Lower leg skin (tissue), 3 donors: Measurements from ENCODE around the gene LMNTD1.

Experiments used
- POLR2A ChIP-seq, 2 donors: fragments of 450-650 bp; IDR thresholded peaks; one replicate each; pipeline ENCODE4 v1.6.1; 2016 to 2017; ENCODE audit warnings: antibody characterized with exemption in 2 of 2, mild to moderate bottlenecking in 1 of 2, moderate library complexity in 1 of 2
- TF ChIP-seq, protein P1 (sequence below), 3 donors: fragments of 450-650 bp; IDR thresholded peaks; one replicate each; pipeline ENCODE4 v1.5.1; 2016; ENCODE audit warnings: antibody characterized with exemption in 3 of 3, mild to moderate bottlenecking in 3 of 3, moderate library complexity in 2 of 3

DNA sequence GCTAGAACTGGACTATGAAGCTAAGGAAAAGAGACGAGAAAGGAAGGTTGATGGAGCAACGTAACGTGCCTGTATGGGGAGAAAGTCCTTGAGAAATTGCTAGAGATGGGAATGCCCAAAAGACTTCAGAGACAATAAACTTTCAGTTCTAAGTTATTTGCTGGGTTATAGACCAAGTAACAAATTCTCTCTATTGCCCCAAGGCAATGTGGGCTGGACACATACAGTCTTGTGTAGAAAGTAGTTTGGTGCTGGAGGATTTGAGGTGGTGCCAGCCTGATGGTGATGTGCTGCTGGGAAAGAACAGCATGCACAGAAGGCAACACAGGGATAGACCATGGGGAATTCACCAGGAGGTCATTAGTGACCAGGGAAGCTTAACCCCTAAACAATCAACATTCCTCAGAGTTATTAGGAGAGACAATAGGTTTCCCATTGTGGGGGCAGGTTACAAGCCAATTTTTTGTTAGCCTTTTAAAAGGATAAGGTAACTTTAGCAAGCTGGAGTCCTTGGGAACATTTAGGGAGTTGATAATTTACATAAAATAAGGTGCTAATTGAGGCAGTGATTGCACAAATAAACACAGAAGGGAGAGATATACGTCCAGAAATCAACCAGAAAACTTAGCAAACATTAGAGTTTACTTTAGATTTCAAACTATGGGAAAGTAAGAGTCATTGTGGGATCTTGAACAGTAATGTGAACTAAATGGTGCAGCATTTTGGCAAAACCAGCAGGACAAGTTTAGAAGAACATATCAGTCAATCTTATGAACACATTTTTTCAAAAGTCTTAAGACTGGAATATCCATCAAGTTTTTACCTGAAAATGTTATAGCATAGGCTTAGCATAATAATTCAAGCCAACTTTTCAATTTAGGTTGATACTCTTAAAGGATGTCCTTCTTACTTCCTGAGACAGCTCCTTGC is 61.4 kb downstream of the LMNTD1 start:
- TF ChIP-seq, protein P1, sequence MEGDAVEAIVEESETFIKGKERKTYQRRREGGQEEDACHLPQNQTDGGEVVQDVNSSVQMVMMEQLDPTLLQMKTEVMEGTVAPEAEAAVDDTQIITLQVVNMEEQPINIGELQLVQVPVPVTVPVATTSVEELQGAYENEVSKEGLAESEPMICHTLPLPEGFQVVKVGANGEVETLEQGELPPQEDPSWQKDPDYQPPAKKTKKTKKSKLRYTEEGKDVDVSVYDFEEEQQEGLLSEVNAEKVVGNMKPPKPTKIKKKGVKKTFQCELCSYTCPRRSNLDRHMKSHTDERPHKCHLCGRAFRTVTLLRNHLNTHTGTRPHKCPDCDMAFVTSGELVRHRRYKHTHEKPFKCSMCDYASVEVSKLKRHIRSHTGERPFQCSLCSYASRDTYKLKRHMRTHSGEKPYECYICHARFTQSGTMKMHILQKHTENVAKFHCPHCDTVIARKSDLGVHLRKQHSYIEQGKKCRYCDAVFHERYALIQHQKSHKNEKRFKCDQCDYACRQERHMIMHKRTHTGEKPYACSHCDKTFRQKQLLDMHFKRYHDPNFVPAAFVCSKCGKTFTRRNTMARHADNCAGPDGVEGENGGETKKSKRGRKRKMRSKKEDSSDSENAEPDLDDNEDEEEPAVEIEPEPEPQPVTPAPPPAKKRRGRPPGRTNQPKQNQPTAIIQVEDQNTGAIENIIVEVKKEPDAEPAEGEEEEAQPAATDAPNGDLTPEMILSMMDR (IDR thresholded peaks at IDR 0.05), result no peak
- TF ChIP-seq POLR2A (IDR thresholded peaks at IDR 0.05), result no peak
